HUES6 (cell line): ENCODE data around the gene ACTN1.

Source experiments
- H3K27ac ChIP-seq: 2 replicates; pipeline ENCODE4 v1.7.0; 2013; ENCODE audit warnings: low read depth, mild to moderate bottlenecking, low read length, inconsistent platforms
- H3K27me3 ChIP-seq: 2 replicates; pipeline ENCODE4 v1.6.1; 2013; ENCODE audit warnings: low read length; ENCODE audit not compliant: control insufficient read depth, insufficient read depth
- H3K36me3 ChIP-seq: 2 replicates; pipeline ENCODE4 v1.6.1; 2013; ENCODE audit warnings: low read length; ENCODE audit not compliant: control insufficient read depth, insufficient read depth
- H3K4me1 ChIP-seq: 2 replicates; pipeline ENCODE4 v1.6.1; 2013; ENCODE audit warnings: low read length; ENCODE audit not compliant: control insufficient read depth, insufficient read depth
- H3K4me3 ChIP-seq: 2 replicates; pipeline ENCODE4 v1.5.1; 2013; ENCODE audit warnings: low read depth, low read length
- H3K9ac ChIP-seq: one replicate; pipeline ENCODE4 v1.6.1; 2013; ENCODE audit warnings: mild to moderate bottlenecking, low read length
- H3K9me3 ChIP-seq: 2 replicates; pipeline ENCODE4 v1.6.1; 2013; ENCODE audit warnings: low read depth, low read length; ENCODE audit not compliant: control insufficient read depth, insufficient read depth

ACTN1 gene

DNA sequence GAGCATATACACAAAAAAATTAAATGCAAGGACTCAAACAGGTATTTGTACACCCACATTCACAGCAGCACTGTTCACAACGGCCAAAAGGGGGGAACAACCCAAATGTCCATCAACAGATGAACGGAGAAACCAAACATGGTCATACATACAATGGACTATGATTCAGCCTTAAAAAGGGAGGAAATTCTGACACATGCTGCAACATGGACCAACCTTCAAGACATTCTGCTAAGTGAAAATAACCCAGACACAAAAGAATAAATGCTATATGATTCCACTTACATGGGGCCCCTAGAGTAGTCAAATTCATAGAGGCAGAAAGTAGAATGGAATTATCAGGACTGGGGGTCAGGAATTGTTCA, 29.5 kb downstream of the ACTN1 start:
- Histone ChIP-seq H3K4me3 (no peak overlapping the region), H3K4me1 (peaks cover 66% of the 10 kb centered on the region), H3K9me3 (no peaks in the 10 kb centered on the region), H3K9ac (no peak overlapping the region), H3K27ac (no peak overlapping the region), H3K36me3 (peaks cover 9% of the 10 kb centered on the region; the same call in 1 of the 2 replicates), H3K27me3 (no peaks in the 10 kb centered on the region)

DNA sequence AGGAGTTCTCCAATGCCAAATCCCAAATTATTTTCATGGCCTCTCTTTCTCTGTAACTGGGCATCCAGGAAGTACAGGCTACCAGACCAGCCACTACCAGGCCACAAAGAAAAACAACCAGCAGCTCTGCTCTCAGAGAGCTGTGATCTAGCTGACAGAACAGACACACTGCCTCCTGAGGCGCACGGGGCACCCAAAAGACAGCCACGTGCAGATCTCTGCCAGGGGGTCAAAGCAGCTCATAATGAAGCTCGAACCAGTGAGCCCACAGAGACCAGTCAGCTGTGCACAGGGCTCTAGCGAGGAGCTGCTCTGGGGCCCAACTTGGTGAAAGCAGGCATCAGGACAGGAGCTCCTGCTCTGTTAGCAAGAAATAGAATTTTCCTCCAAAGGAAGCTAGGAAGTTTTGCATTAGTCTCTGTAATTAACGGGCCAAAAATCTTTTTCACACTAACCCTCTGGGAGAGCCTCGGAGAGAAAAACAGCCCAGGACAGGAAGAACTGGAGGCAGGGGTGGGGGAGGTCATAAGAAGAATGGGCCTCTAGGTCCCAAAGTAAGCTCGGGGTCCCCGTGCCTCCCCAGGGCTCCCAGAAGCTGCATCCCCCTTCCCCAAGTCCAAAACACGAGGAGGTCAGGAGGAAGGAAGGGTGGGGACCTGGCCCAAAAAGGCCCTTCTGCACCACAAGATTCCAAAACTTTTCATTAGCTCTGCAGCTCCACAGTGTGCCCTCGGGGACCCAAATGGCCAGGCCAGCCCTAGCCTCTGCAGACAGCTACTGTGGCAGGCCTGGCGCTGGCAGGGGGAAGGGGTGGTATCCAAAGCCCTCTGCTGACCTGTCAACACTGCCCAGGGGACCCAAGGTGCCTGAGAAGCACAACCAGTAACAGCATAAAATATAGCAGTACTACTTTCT, 30.2 kb downstream of the ACTN1 start:
- Histone ChIP-seq H3K9ac (no peak overlapping the region), H3K4me1 (peaks cover 73% of the 10 kb centered on the region), H3K9me3 (no peaks in the 10 kb centered on the region), H3K27ac (no peak overlapping the region), H3K36me3 (peaks cover 9% of the 10 kb centered on the region; the same call in 1 of the 2 replicates), H3K27me3 (no peaks in the 10 kb centered on the region), H3K4me3 (no peak overlapping the region)

DNA sequence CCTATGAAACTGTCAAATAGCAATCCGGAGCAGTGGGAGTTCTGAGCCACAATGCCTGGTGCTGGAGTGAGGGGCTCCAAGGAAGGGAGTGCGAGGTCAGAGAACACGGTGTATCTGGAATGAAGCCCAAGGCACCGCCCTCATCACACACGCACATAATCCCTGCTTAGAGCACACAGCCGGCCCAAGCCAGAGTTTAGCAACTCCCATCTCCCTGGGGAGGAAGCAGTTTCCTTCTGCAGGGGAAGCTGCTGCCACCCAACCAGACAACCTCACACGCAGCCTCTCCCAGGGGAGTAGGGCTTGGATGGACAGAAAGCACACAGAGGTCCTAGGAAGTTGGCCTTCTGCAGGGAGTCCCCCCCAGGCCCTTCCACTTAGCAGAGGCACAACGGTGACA, 31.3 kb downstream of the ACTN1 start:
- H3K4me1 ChIP-seq = peaks cover 78% of the 10 kb centered on the region
- H3K36me3 ChIP-seq = peaks cover 9% of the 10 kb centered on the region; the same call in 1 of the 2 replicates
- H3K4me3 ChIP-seq = no peak overlapping the region
- no peaks in the 10 kb centered on the region for H3K9me3 ChIP-seq
- H3K9ac ChIP-seq = no peak overlapping the region
- H3K27ac ChIP-seq = no peak overlapping the region
- no peaks in the 10 kb centered on the region for H3K27me3 ChIP-seq

DNA sequence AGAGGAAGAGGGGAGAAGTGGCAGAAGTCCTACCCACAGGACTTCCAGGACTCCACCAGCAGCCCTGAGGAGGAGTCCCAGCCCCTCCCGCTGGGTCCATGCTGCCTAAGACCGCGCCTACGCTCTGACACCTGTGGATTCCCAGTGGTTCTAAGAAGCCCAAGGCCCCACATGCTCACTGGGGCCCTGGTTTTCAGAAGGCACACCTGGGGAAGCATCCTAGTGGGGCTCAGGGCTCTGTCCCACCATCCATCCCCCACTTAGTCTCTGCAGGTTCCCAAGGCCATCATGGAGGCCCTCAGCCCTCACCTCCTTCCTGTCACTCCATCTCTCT, 32.6 kb downstream of the ACTN1 start:
- H3K36me3 ChIP-seq = peaks cover 9% of the 10 kb centered on the region; the same call in 1 of the 2 replicates
- H3K27me3 ChIP-seq = no peaks in the 10 kb centered on the region
- H3K4me3 ChIP-seq = no peak overlapping the region
- no peaks in the 10 kb centered on the region for H3K9me3 ChIP-seq
- no peak overlapping the region for H3K9ac ChIP-seq
- H3K27ac ChIP-seq = no peak overlapping the region
- peaks cover 78% of the 10 kb centered on the region for H3K4me1 ChIP-seq

DNA sequence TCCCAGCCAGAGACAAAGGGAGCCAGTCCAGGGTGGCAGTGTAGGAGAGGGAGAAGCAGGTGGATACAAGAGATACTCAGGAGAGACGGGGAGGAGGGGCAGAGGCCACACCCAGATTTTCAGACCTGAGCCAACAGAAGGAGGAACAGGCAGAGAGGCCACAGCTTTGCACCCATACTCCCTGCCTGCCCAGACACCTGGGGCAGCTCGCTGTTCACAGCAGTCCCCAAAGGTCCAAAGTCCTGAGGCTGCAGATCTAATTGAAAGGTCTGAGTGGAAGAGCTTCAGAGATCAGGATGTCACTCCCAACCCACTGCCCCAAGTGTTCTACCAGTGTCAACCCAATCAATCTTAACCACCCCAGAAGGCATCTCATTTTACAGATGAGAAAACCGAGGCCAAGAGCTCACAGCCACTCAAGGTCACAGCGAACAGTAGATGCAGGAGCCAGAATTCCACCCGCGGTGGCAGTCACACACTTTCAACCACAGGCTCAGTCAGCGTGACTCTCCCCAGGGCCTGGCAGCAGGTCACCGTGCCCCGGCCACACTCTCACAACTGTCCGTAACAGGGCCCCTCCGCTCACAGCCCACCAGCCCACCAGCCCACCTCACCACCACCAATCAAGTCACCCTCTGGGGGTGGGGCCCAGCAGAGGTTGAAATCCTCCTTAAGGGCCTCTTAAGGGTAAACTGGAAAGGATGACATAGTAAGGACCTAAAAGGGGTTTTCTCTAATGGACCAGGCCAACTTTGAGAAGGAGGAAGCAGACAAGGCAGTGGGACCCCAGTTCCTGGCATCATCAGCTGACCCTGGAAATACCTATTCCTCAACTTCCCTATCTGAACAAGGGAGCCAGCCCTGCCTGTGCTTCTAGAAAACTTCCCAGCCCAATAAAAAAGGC, 33.3 kb downstream of the ACTN1 start:
- Histone ChIP-seq H3K27ac (no peak overlapping the region), H3K36me3 (peaks cover 7% of the 10 kb centered on the region; the same call in 1 of the 2 replicates), H3K4me1 (peaks cover 76% of the 10 kb centered on the region), H3K4me3 (no peak overlapping the region), H3K9me3 (no peaks in the 10 kb centered on the region), H3K27me3 (no peaks in the 10 kb centered on the region), H3K9ac (no peak overlapping the region)

DNA sequence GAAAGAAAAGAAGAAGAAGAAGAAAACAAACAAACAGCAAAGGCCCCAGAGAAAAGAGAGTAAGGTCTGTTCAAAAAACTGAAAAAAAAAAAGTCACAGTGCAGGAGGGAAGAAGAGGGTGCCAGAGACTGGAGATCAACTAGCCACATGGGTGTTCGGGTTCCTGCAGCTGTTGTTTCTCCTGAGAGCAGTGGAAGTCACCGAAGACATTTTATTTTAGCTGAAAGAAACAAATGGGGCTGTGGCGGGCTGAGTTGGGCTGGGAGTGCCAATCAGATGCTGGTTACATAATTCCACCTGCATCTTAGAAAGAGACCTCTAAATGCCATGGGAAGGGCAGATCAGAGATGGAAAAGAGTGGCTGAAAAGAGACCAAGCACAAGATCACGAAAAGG, 33.9 kb downstream of the ACTN1 start:
- Histone ChIP-seq H3K4me1 (peaks cover 79% of the 10 kb centered on the region), H3K9me3 (no peaks in the 10 kb centered on the region), H3K9ac (no peak overlapping the region), H3K36me3 (peaks cover 7% of the 10 kb centered on the region; the same call in 1 of the 2 replicates), H3K27me3 (no peaks in the 10 kb centered on the region), H3K4me3 (no peak overlapping the region), H3K27ac (no peak overlapping the region)

DNA sequence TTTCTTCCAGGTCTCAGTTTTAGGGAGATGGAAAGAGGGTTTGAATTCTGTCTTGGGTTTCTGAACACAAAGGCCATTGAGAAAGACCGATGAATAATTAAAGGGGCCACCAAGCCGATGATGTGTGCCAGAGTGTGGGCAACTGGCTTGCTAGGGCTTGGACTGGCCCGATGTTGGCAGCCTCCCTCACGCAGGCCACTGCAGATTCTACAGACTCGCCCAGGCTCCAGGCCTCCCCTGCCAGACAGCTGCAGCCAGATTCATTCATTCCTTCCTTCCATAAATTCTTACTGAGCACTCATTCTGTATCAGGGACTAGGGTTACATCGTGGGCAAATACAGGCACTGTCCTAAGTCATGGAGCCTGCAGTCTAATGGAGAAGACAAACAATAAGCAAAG, 34.9 kb downstream of the ACTN1 start:
- Histone ChIP-seq H3K4me3 (no peak overlapping the region), H3K4me1 (peaks cover 83% of the 10 kb centered on the region), H3K27ac (no peak overlapping the region)

DNA sequence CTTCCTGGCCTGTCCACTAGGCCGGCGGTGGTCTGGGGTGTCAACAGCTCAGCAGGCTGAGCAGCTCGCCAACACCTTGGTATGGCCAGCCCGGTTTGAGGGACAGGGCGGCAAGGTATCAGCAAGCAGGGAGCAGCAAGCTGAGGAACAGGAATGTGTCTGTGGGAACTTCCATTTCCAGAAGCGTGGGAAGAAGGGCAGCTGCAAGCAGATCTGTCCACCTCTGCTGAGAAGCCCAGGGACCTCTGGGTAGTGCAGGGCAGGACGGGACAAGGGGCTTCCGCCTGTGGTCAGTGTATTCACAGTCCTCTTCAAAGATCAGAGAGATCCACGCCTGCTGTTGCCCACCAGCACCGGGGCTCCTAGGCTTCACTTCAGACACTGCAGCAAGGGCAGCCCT, 36.0 kb downstream of the ACTN1 start:
- H3K9ac ChIP-seq = no peak overlapping the region
- peaks cover 7% of the 10 kb centered on the region; the same call in 1 of the 2 replicates for H3K36me3 ChIP-seq
- H3K9me3 ChIP-seq = no peaks in the 10 kb centered on the region
- no peak overlapping the region; the same call in 1 of the 2 replicates for H3K27ac ChIP-seq
- no peaks in the 10 kb centered on the region for H3K27me3 ChIP-seq
- no peak overlapping the region for H3K4me3 ChIP-seq
- peaks cover 86% of the 10 kb centered on the region for H3K4me1 ChIP-seq

More for the DNA sequence above, 34.9 kb downstream of the ACTN1 start:
- Histone ChIP-seq H3K27me3 (no peaks in the 10 kb centered on the region), H3K9me3 (no peaks in the 10 kb centered on the region), H3K9ac (no peak overlapping the region), H3K36me3 (peaks cover 7% of the 10 kb centered on the region; the same call in 1 of the 2 replicates)

DNA sequence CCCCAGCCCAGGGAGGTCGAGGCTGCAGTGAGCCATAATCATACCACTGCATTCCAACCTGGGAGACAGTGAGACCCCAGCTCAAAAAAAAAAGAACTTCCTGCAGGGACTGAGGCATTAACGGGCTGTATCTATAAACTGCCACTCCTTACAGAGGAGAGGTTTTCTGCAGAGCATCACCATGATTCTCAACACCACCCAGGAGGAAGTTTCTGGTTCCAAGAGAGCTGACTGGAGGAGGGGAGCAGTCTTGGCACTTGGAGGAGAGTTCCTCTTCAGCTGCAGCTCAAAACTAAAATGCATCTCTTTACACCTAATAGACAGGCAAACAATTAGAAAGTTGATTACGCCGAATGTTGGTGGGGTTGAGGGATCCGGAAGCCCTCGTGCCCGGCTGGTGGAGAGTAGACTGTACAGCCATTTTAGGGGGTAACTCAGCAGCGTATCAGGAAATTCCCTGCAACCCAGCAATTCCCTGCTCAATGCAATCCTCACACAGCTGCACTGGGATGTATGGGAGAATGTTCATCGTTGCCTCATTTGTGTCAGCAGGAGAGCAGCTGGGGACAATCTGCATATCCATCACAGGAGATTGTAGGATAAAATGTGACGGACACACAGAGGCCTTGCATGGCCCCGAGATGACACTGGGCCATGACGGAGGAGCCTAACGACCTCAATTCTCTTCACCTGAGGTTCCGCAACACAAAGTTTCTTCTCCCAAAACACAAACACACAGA, 36.6 kb downstream of the ACTN1 start:
- Histone ChIP-seq H3K9me3 (no peaks in the 10 kb centered on the region), H3K4me3 (no peak overlapping the region), H3K27me3 (no peaks in the 10 kb centered on the region), H3K4me1 (peaks cover 86% of the 10 kb centered on the region), H3K27ac (no peak overlapping the region; the same call in 1 of the 2 replicates), H3K36me3 (peaks cover 7% of the 10 kb centered on the region; the same call in 1 of the 2 replicates), H3K9ac (peak overlapping the region; percentile 10)

DNA sequence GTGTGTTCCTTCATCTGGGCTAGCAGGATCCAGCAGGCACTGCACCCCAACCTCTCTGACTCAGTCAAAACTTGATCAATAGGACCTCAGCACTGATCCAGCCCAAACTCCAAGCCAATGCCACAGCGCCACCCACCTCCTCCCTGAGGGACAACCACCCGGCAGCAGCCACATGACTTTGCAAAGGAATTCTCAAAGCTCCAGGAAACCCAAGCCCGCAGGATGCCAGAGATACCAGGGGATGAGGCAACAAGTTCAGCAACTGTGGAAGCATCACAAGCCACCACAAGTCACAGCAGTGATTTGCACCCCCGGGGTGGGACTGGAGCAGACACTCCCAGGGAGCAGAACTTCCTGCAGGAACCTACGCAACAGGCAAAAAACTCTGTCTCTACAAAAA, 37.3 kb downstream of the ACTN1 start:
- H3K4me1 ChIP-seq = peaks cover 85% of the 10 kb centered on the region
- no peak overlapping the region; the same call in 1 of the 2 replicates for H3K27ac ChIP-seq
- H3K9me3 ChIP-seq = no peaks in the 10 kb centered on the region
- no peak overlapping the region for H3K9ac ChIP-seq
- 0 out of 2 replicates have a peak, but pooled peaks cover 3% of the 10 kb centered on the region for H3K36me3 ChIP-seq
- H3K27me3 ChIP-seq = no peaks in the 10 kb centered on the region
- H3K4me3 ChIP-seq = no peak overlapping the region
